ENCODE data around the gene PLCB4. TPM values are rescaled to one million over a fixed set of nuclear protein-coding genes. Genes with fewer than 3 reads are reported as not detected.
A peak's percentile ranks its signal among the peaks of the same experiment; 100 is the strongest.

PLCB4 gene
- total RNA-seq, 1 experiment from 2014 or later: 0.07 TPM

DNA sequence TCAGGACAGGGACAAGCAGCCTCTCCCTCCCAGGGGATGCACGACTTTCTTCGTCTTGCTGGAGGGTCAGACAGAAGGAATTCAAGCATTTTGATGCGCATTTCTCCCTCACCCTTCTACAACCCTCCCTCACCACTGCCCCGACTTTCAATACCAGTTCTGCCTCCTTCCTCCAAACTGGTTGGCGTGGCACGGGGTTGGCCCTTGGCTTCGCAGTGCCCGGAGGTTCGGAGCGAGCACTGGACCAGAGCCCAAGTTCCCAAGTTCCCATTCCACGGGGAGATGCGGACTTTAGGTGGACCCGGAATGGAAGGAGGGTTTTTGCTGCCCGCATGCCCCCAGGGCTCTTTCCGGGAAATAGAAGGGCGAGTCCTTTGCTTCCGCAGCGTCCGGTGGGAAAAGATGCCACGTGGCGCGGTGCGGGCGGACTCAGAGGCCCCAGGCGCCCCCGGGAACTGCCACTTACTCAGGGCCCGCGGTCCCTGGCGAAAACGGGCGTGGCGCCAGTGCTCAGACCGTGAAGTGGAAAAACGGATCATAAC is 437.5 kb downstream of the PLCB4 start:
- H3K9me3 ChIP-seq: no peaks in the 10 kb centered on the region
- no peak for DNase-seq
- no peaks in the 10 kb centered on the region for H3K36me3 ChIP-seq
- no peak overlapping the region for H3K4me3 ChIP-seq
- H3K27me3 ChIP-seq: no peaks in the 10 kb centered on the region; the same call in 1 of the 2 replicates

DNA sequence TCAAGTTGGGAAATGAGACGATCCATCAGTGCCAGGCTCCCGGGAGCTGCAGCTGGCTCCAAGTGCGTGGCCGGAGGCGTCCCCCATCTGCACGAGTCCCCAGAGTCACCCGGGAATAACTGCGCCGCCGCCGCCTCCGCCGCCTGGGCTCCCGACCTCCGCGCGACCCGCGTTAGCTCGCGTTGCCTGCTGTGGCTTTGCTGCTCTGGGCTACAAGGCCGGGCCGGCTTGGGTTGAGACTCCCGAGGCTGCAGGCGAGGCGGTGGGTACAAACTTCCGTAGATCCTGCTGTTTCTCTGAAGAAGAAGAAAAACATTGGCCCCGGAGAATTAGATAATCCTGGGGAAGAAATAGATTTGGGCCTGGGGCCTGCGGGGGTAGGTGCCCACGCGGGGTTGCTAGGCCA is 438.1 kb downstream of the PLCB4 start:
- H3K9me3 ChIP-seq: no peaks in the 10 kb centered on the region
- DNase-seq: no peak
- H3K27me3 ChIP-seq: no peaks in the 10 kb centered on the region; the same call in 1 of the 2 replicates

DNA sequence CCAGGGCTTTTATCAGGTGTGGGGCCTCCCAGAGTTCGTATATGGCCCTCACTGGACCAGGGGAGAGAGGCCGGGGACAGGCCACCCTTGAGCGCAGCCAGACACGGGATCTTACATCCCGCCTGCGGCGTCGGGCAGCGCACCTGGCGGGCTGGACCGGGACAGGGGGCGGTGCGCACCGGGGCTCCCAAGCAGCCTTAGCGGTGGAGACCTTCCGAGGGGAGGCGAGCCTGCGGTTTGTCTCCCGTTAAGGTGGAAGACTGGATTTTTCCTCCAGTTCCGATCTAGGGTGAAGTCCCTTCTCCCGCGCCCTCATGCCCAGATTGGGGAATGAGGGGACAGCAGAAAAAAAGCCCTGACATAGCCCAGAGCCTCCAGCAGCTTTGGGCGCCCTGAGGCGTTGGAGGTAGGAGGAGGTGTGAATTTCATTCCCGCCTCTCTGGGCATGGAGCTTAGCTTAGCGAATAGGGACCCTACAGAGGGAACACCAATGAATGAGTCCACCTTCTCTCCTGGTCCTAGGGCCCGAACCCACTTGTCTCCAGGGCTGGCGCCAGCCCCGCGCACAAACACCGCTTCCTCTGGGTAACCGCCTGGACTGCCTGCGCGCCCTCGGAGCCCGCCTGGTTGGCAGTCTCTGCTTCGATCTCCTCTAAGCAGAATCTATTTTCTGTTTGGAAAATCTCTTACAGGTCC is 438.8 kb downstream of the PLCB4 start:
- peaks cover 5% of the 10 kb centered on the region; the same call in 1 of the 2 replicates for H3K27me3 ChIP-seq
- H3K4me3 ChIP-seq: no peak overlapping the region

More for the DNA sequence above, 438.1 kb downstream of the PLCB4 start:
- Histone ChIP-seq H3K36me3 (no peaks in the 10 kb centered on the region), H3K4me3 (no peak overlapping the region)

DNA sequence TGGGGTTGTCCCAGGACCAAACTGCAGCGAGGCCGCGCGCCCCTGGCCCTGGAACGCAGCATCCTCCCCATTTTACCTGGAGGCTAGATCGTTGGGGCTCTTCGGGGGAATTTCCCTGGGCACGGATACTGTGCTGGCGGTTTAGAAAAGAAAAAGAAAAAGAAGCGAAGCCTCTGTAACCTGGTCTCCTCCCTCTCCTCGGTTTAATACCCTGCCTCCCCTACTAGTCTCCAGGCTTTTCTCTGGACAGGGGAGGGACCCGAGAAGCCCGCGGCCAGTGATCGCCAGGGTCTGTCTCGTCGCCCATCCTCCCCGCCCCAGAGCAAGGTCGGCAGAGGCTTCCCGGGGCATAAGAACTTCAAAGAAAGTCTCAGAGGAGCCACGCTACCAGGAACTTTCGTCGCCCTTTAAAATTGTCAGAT is 439.4 kb downstream of the PLCB4 start:
- Histone ChIP-seq H3K9me3 (no peaks in the 10 kb centered on the region), H3K36me3 (no peaks in the 10 kb centered on the region), H3K27me3 (peaks cover 5% of the 10 kb centered on the region; the same call in 1 of the 2 replicates), H3K4me3 (no peak overlapping the region)
- no peak for DNase-seq

More for the DNA sequence above, 438.8 kb downstream of the PLCB4 start:
- no peak for DNase-seq
- Histone ChIP-seq H3K9me3 (no peaks in the 10 kb centered on the region), H3K36me3 (no peaks in the 10 kb centered on the region)

DNA sequence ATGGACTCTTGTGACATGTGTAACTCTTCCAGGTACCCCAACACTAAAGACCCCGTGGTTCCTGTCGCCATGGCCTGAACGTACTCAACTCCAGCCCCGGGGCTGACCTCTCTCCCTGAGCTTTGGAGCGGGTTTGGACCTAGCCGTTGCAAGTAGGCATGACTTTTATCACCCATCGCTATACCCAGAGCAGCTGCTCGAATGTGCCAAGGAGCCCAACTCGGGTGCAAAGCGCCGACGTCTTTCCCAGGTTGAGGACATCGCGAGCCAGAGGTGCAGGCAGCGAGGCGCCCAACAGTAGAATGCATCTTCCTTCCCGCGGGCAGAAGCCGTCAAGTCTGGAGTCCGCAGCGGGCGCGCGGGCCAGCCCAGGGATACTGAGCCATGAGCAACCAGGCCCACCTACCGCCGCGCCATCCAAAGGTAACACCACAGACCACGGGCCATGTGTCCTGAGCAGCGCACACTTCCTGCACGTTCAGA is 439.9 kb downstream of the PLCB4 start:
- no peak for DNase-seq
- Histone ChIP-seq H3K27me3 (peaks cover 6% of the 10 kb centered on the region), H3K9me3 (no peaks in the 10 kb centered on the region), H3K36me3 (no peaks in the 10 kb centered on the region), H3K4me3 (no peak overlapping the region)

DNA sequence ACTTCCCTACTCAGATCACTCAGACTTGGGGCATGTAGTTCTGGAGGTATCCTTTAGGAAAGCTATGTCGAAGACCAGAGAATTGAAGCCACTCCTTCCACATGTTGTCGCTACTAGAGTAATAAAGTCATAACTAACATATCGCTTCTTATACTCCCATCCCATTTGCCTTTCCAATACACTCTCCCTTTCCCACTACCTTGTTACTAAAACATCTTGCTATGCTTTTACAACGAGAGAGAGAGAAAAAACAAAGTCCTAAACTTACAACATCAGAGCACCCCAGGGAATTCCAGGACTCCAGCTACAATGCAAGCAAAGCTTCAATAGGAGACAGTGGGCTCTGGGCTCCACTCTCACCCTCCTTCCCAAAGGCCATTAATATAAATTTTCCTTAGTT is 440.4 kb downstream of the PLCB4 start:
- Histone ChIP-seq H3K36me3 (no peaks in the 10 kb centered on the region), H3K27me3 (peaks cover 11% of the 10 kb centered on the region), H3K9me3 (no peaks in the 10 kb centered on the region), H3K4me3 (no peak overlapping the region)
- no peak for DNase-seq

DNA sequence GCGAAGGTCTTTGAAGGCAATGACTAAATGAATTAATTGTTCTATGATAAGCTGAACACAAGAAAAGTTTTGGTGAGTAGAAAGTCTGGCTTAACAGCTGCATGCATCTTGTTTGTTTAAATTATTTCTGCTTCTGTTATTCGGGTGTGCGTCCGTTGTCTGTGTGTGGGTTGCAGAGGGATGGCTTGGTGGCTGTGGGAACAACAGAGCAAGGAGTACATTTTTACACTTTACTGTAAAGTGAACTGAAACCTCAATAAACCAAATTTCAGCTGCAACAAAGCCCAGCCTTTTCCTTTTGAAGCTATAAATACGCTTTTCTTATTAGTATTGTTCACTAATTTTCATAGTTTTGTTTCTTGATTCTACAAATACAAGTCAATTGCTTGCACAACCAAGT is 442.0 kb downstream of the PLCB4 start:
- Histone ChIP-seq H3K4me3 (no peak overlapping the region), H3K27me3 (peaks cover 28% of the 10 kb centered on the region), H3K9me3 (no peaks in the 10 kb centered on the region), H3K36me3 (no peaks in the 10 kb centered on the region)
- no peak for DNase-seq

DNA sequence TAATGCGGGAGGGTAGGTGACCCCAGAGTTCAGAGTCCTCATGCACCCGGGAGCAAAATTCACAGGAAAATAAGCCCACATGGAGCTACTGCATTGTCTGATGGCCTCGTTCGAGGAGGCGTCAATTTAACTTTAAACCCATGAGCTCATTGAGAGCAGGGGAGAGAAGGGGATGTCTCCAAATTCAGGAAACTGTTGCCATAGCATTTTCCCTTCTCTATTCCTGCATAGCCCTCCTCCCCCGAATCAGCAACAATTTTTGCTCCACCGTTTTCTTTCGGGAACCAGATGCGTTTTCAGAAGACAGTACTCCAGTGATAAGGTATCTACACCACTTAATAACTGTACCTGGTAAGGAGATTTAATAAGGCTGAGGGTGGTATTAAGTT is 445.2 kb downstream of the PLCB4 start:
- DNase-seq: no peak
- Histone ChIP-seq H3K36me3 (no peaks in the 10 kb centered on the region), H3K9me3 (no peaks in the 10 kb centered on the region), H3K4me3 (peak overlapping the region; percentile 28; the same call in 1 of the 2 replicates), H3K27me3 (peaks cover 32% of the 10 kb centered on the region)

DNA sequence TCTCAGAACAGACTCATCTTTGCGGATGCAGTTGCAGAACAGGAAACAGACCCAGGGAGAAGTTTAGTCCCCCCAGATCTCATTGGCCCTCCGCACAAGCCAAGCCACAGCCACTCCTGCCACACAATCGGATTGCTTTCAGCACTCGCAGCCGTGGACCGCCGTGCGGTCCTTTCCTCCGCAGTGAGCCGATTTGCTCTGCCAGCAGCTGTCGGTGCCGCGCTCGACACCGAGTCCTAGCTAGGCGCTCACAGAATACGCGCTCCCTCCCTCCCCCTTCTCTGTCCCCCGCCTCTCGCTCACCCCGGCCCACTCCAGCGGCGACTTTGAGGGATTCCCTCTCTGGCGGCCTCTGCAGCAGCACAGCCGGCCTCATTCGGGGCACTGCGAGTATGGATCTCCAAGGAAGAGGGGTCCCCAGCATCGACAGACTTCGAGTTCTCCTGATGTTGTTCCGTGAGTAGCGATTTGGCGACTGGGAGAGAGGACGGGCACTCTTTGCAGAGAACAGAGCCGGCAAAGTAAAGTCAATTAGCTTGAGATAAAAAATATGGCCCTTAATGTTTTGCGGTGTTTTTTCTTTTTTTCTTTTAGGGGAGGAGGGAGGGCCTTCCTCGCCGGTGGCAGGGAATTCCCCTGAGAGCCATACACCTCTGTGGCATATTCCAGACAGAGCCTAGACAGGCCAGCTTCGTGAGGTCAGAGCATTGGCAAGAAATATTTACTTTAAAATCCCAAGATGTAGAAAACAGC is 445.8 kb downstream of the PLCB4 start, which contains the start of gene LAMP5:
LAMP5 (plus strand) TSS at position 130 of the 753 bp plus-strand sequence; CDS start at position 393, 263 bp downstream.
- Histone ChIP-seq H3K4me3 (peak within 1 kb of the TSS; percentile 28), H3K9me3 (no peaks in the 10 kb centered on the region), H3K36me3 (no peaks in the 10 kb centered on the region), H3K27me3 (peaks cover 32% of the 10 kb centered on the region)
- peak; percentile 73 for DNase-seq

DNA sequence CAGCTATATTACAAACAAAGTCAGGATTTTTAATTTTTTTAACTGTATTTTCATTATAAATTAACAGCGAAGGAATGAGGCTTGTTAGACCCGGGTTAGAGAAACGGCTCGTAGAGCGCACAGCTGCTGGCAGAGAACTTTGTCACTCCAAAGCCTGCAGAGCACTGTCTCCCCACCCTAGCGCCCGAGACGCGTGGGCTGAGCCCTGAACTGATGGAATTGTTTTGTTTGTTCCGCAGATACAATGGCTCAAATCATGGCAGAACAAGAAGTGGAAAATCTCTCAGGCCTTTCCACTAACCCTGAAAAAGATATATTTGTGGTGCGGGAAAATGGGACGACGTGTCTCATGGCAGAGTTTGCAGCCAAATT is 446.3 kb downstream of the PLCB4 start:
- no peak for DNase-seq
- Histone ChIP-seq H3K4me3 (peak overlapping the region; percentile 28; the same call in 1 of the 2 replicates), H3K36me3 (no peaks in the 10 kb centered on the region), H3K9me3 (no peaks in the 10 kb centered on the region), H3K27me3 (peaks cover 32% of the 10 kb centered on the region)

DNA sequence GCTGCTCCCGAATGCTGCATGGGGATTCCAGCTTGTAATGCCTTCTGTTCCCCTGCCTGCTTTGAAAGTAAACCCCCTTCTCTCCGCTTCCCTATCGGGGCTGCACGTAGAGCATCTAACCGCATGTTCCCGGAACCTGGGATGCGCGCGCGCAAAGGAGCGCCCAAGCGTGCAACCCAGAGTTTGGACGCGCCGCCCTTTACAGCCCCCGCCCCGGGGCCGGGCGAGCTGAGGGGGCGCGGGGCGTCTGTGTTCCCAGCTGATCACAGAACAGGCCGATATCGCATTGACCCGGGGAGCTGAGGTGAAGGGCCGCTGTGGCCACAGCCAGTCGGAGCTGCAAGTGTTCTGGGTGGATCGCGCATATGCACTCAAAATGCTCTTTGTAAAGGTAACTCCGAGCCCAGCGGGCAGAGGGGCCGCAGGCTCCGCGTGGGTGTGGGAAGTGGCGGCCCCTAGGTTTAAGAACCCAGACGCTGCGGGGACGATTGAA is 446.9 kb downstream of the PLCB4 start:
- no peak overlapping the region for H3K4me3 ChIP-seq

DNA sequence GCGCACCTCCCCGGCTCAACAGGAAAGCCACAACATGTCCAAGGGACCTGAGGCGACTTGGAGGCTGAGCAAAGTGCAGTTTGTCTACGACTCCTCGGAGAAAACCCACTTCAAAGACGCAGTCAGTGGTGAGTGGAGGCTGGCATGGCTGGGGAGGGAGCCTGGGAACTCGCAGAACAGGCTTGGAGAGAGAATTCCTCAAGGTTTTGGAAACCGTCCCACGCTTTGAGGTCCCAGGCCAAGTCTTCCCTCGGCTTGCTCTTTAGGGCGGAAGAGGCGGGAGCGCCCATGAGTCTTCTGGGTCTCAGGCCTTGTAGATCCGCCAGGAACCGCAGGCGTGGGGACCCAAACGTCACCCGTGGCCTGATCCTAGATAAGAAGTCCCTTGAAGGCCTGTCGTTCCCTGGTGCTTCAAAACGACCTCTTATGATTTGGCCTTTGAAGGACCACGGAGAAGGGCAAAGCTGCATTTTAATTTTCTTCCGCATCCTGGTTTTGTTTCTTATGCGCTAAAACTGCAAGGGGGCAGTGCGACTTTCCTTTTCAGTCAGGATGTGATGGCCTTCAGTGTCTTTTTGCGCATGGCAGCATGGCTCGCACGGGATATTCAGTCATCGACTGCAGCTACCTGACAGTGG is 447.5 kb downstream of the PLCB4 start:
- Histone ChIP-seq H3K36me3 (no peaks in the 10 kb centered on the region), H3K27me3 (peaks cover 32% of the 10 kb centered on the region), H3K9me3 (no peaks in the 10 kb centered on the region), H3K4me3 (no peak overlapping the region)
- no peak for DNase-seq

More for the DNA sequence above, 446.9 kb downstream of the PLCB4 start:
- no peak for DNase-seq
- Histone ChIP-seq H3K27me3 (peaks cover 32% of the 10 kb centered on the region), H3K9me3 (no peaks in the 10 kb centered on the region), H3K36me3 (no peaks in the 10 kb centered on the region)

DNA sequence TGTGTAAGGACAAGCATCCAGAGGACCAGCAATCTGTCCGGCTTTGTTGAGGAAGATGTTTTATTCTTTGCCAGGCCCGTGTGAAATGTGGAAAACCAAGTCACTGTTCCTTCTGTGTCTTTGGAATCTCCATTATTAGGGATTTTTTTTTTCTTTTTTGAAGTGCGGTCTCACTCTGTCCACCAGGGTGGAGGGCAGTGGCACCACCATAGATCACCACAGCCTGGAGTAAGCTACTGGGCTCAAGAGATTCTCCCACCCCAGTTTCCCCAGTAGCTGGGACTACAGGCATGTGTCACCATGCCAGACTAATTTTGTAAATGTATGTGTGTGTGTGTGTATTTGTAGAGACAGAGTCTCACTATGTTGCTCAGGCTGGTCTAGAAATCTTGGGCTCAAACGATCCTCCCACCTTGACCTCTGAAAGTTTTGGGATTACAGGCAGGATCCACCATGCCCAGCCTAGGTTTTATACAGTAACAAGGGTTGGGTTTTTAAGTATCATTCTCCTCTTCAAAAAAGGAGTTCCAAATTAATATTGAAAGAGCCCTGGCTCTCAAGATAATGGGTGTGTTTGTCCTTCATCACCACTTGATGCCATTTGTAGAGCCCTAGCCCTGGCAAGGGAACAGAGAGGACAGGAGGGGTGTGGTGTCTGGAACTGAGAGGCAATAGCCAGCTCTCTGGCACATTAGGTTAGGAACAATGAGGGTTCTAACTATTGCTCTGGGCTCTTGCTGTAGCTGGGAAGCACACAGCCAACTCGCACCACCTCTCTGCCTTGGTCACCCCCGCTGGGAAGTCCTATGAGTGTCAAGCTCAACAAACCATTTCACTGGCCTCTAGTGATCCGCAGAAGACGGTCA is 448.6 kb downstream of the PLCB4 start:
- Histone ChIP-seq H3K36me3 (no peaks in the 10 kb centered on the region), H3K4me3 (no peak overlapping the region), H3K9me3 (no peaks in the 10 kb centered on the region), H3K27me3 (peaks cover 28% of the 10 kb centered on the region)
- no peak for DNase-seq

DNA sequence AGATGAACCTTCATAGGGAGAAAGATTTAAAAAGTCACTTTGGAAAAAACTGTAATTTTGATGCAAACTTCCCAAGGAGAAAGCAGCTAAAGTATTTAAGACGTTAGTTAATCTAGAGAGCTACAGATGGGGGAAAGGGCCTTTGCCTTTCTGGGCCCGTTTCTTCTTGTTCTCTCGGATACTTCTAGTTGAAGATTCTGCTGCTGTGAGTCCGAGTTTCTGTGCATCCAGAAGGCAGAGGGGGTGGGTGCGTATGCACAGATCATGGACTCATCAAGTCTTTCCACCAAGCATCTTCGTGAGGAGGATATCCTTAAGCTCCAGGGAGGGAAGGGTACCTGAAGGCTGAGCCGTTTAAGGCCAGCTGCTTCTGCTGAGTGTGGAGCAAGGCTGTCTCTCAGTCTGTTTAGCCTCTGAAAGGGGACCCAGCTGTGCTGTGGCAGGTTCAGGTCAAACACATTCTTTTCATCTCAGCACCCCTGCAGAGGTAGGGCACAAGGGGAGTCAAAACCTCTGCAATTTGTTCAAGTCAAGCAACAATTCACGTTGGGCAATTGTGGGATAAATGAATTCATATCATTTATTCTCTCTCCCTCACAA is 449.8 kb downstream of the PLCB4 start:
- Histone ChIP-seq H3K27me3 (peaks cover 26% of the 10 kb centered on the region), H3K4me3 (no peak overlapping the region), H3K9me3 (no peaks in the 10 kb centered on the region), H3K36me3 (no peaks in the 10 kb centered on the region)
- DNase-seq: no peak

DNA sequence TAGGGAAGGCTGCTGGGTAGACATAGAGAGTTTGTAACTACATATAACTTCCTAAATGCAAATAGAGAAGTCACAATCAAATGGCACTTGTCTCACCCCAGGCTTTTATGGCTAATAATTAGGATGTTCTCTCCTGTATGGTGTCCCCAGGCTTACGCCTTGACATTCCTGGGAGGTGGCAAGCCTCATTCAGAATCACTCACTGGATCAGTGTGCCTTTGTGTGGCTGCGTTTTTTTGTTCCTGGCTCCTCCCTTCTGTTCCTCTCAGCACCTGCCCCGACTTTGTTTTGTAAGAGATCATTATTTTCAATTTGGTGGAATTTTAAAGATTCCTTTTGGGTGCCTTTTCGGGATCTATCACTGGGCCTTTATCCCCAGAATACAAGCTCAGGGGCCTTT is 451.2 kb downstream of the PLCB4 start:
- no peak overlapping the region for H3K4me3 ChIP-seq
- DNase-seq: no peak
- peaks cover 12% of the 10 kb centered on the region for H3K27me3 ChIP-seq
- no peaks in the 10 kb centered on the region for H3K36me3 ChIP-seq
- no peaks in the 10 kb centered on the region for H3K9me3 ChIP-seq
